Thymus (tissue), 11 donors: ENCODE data around the gene CDH22. TPM values are rescaled to one million over a fixed set of nuclear protein-coding genes. Genes with fewer than 3 reads are reported as not detected.

Source experiments
- DNase-seq, 9 donors: peaks; one replicate each; pipeline ENCODE4 v3.0.0-alpha.2; 2013; ENCODE audit warnings: low spot score in 9 of 9, low read depth in 6 of 9, missing footprints in 1 of 9
- H3K27ac ChIP-seq, 2 donors: one replicate each; pipeline ENCODE4 v1.5.1; 2013; ENCODE audit warnings: control low read depth in 1 of 2, low read depth in 1 of 2, low read length in 1 of 2, mild to moderate bottlenecking in 1 of 2, moderate library complexity in 1 of 2
- H3K27me3 ChIP-seq, 2 donors: one replicate each; pipeline ENCODE4 v1.5.1; 2013; ENCODE audit warnings: low read length in 1 of 2; ENCODE audit not compliant: control insufficient read depth in 2 of 2, insufficient read depth in 1 of 2
- H3K36me3 ChIP-seq, 2 donors: one replicate each; pipeline ENCODE4 v1.5.1; 2013; ENCODE audit warnings: low read length in 1 of 2, mild to moderate bottlenecking in 1 of 2, moderate library complexity in 1 of 2; ENCODE audit not compliant: control insufficient read depth in 2 of 2, insufficient read depth in 2 of 2
- H3K4me1 ChIP-seq, 2 donors: one replicate each; pipeline ENCODE4 v1.5.1; 2013; ENCODE audit warnings: low read length in 2 of 2; ENCODE audit not compliant: control insufficient read depth in 2 of 2, insufficient read depth in 2 of 2
- H3K4me3 ChIP-seq, 2 donors: one replicate each; pipeline ENCODE4 v1.5.1; 2013; ENCODE audit warnings: low read length in 2 of 2, control low read depth in 1 of 2, mild to moderate bottlenecking in 1 of 2
- H3K9me3 ChIP-seq, 2 donors: one replicate each; pipeline ENCODE4 v1.5.1; 2013; ENCODE audit warnings: low read length in 1 of 2, mild to moderate bottlenecking in 1 of 2; ENCODE audit not compliant: control insufficient read depth in 2 of 2, insufficient read depth in 1 of 2
- WGBS: extraction: QIAGEN DNeasy Blood & Tissue Kit; methylation state at CpG from one replicate; pipeline ENCODE4 v1.1.7; 2013; 5-methylcytosine and 5-hydroxymethylcytosine counted together
- polyA plus RNA-seq: library from polyadenylated mRNA; stranded (reverse); fragments of 200-250 nt; gene quantifications from one replicate; pipeline ENCODE4 v1.2.3, GENCODE V29; 2013
- total RNA-seq: library from RNA; stranded (reverse); fragments of 120-200 nt; gene quantifications from one replicate; pipeline ENCODE4 v1.2.4, GENCODE V29; 2013
- donor health status: healthy.

The CDH22 gene
- total and polyA plus RNA-seq, 2 donors: 0.05 to 0.11 TPM

- H3K27me3 ChIP-seq: peaks cover 51 to 95% of the 10 kb centered on the region in 2 donors
- H3K36me3 ChIP-seq: no peaks in the 10 kb centered on the region
- H3K4me3 ChIP-seq: no peak overlapping the region
- 4% methylated on average over 47 of the region's 47 CpGs for WGBS
- H3K9me3 ChIP-seq: no peaks in the 10 kb centered on the region
- no peak for DNase-seq
- H3K4me1 ChIP-seq: no peaks in the 10 kb centered on the region
- no peak overlapping the region for H3K27ac ChIP-seq
Measured at GRCh38 chr20:46312075-46312944, 4.0 kb upstream of the CDH22 start.

DNA sequence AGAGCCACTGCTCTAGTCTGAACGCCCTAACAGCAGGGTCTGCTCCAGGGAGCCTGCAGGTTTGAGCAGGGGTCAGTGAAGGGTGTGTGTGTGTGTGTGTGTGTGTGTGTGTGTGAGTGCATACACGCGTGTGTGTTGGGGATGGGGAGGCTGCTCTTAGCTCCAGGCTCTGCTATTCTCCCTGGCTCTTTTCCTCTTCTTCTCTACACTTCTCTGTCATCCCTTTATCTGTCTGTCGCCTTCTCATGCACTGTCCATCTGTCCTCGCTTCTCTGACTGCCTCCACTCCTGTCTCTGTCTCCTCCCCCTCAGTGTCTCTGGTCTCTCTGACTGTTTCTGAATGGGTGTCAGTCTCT is 3.4 kb upstream of the CDH22 start:
- no peak for DNase-seq
- H3K36me3 ChIP-seq: no peaks in the 10 kb centered on the region
- H3K27ac ChIP-seq: no peak overlapping the region
- no peaks in the 10 kb centered on the region for H3K9me3 ChIP-seq
- WGBS: 15% methylated on average over 5 of the region's 5 CpGs
- H3K4me3 ChIP-seq: no peak overlapping the region
- peaks cover 54 to 95% of the 10 kb centered on the region in 2 donors for H3K27me3 ChIP-seq
- no peaks in the 10 kb centered on the region for H3K4me1 ChIP-seq

GRCh38 chr20:46311039-46311650 is 2.8 kb upstream of the CDH22 start:
- no peak overlapping the region for H3K4me3 ChIP-seq
- WGBS: 29% methylated on average over 5 of the region's 5 CpGs
- H3K4me1 ChIP-seq: no peaks in the 10 kb centered on the region

GRCh38 chr20:46309945-46310344 is 1.6 kb upstream of the CDH22 start:
- no peak overlapping the region for H3K4me3 ChIP-seq
- peaks cover 64 to 98% of the 10 kb centered on the region in 2 donors for H3K27me3 ChIP-seq
- 60% methylated on average over 2 of the region's 2 CpGs for WGBS
- no peaks in the 10 kb centered on the region for H3K36me3 ChIP-seq
- DNase-seq: no peak
- no peak overlapping the region for H3K27ac ChIP-seq
- no peaks in the 10 kb centered on the region for H3K4me1 ChIP-seq
- H3K9me3 ChIP-seq: no peaks in the 10 kb centered on the region

More at GRCh38 chr20:46311039-46311650, 2.8 kb upstream of the CDH22 start:
- no peak overlapping the region for H3K27ac ChIP-seq
- H3K9me3 ChIP-seq: no peaks in the 10 kb centered on the region
- H3K27me3 ChIP-seq: peaks cover 59 to 97% of the 10 kb centered on the region in 2 donors
- no peak for DNase-seq
- no peaks in the 10 kb centered on the region for H3K36me3 ChIP-seq

DNA sequence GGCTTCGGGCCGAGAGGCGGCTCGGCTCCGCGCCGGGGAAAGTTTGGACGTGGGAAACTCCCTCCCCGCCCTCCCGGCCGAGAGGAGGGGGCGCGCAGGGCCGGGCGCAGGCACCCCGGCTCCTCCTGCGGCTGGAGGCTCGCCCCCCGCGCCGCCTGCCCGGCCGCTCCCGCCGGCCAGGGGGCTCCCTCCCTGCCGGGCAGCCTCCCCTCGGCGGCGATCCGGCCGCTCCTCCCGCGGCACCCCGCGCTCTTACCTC is 370 bp downstream of the CDH22 start:
- no peaks in the 10 kb centered on the region for H3K9me3 ChIP-seq
- DNase-seq: no peak
- H3K4me3 ChIP-seq: peak overlapping the region in 1 of 2 donors; percentile 22
- no peaks in the 10 kb centered on the region for H3K4me1 ChIP-seq
- under 1% methylated on average over 35 of the region's 35 CpGs for WGBS
- H3K36me3 ChIP-seq: no peaks in the 10 kb centered on the region
- peaks cover 51 to 92% of the 10 kb centered on the region in 2 donors for H3K27me3 ChIP-seq
- no peak overlapping the region for H3K27ac ChIP-seq

GRCh38 chr20:46307139-46307998 is 929 bp downstream of the CDH22 start:
- no peaks in the 10 kb centered on the region for H3K4me1 ChIP-seq
- peak overlapping the region in 1 of 2 donors; percentile 22 for H3K4me3 ChIP-seq
- peaks cover 47 to 92% of the 10 kb centered on the region in 2 donors for H3K27me3 ChIP-seq
- 2% methylated on average over 90 of the region's 90 CpGs for WGBS
- H3K27ac ChIP-seq: no peak overlapping the region
- peak in 8 of 9 donors; percentile 18 to 61 (median 34) for DNase-seq
- H3K9me3 ChIP-seq: no peaks in the 10 kb centered on the region
- no peaks in the 10 kb centered on the region for H3K36me3 ChIP-seq

DNA sequence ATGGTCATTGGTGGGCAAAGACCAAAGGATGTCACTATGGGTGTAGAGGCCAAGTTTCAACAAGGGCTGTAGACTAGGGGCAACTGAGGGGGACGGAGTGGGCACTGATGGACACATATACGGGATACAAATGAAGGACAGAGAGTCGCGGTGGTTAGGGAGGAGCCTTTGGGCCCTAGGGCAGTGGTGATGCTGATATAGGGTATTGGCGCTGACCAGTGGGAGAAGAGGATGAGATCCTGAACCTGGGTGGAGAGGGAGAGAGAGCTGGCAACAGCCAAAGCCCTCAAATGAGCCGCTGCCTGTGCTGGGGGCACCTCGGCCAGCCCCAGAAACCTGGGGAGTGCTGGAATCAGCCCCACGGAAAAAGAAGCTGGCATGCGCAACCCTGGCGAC is 1.6 kb downstream of the CDH22 start:
- Histone ChIP-seq H3K36me3 (no peaks in the 10 kb centered on the region), H3K27me3 (peaks cover 45 to 86% of the 10 kb centered on the region in 2 donors), H3K4me3 (no peak overlapping the region), H3K27ac (no peak overlapping the region), H3K9me3 (no peaks in the 10 kb centered on the region), H3K4me1 (no peaks in the 10 kb centered on the region)
- 39% methylated on average over 10 of the region's 10 CpGs for whole genome bisulfite sequencing
- DNase-seq: no peak

DNA sequence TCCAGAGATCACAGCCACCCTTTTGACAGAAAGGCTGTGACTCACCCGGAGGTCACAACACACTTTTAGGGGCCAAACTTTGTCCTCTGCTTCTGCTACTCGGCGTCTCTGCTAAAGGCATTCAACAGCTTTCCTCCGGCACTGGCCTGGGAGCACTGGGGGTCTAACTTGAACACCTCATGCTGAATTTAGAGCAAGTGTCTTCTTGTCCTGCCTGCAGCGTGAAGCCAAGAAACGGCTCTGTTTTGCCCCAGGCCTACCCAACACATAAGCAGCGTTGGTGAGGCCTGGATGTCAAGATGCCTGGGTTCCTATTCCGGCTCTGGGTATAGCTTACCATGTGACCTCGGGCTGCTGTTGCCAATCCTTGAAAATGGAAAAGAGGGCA is 2.3 kb downstream of the CDH22 start:
- H3K27ac ChIP-seq: no peak overlapping the region
- no peaks in the 10 kb centered on the region for H3K9me3 ChIP-seq
- H3K27me3 ChIP-seq: peaks cover 40 to 78% of the 10 kb centered on the region in 2 donors
- no peak overlapping the region for H3K4me3 ChIP-seq
- no peaks in the 10 kb centered on the region for H3K36me3 ChIP-seq
- no peaks in the 10 kb centered on the region for H3K4me1 ChIP-seq
- WGBS: 87% methylated on average over 9 of the region's 9 CpGs
- DNase-seq: no peak
